ENCODE results near the gene BANP.

DNA sequence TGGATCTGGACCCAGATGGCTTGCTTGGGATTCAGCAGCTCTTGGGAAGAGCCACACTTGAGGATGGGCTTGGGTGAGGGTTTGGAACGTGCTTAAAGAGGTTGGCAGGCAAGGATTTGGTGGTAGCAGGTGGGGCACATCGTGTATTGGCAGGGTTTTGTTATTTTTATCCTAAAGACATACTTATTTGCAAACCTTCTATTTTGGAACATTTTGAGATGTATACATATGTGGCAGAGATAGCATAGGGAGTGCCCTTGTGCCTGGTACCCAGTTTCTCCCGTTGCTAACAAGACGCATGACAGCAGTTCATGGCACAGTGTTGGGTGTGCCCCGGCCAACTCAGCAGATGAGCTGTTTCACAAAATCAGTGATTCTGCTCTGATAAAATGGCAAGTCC, 9.1 kb downstream of the BANP start:
- TF ChIP-seq EZH2phosphoT487 (IDR thresholded peaks at IDR 0.05; ENCODE audit: insufficient read depth, low read depth) (no peak), EZH2 (IDR thresholded peaks at IDR 0.05; ENCODE audit: insufficient read depth, poor library complexity, severe bottlenecking) (no peak)

Data from GM23248 (cell line).